HK-2 (cell line): Measurements from ENCODE around the gene FLNB.

Experiments
- DNase-seq: peaks from one replicate; pipeline ENCODE4 v3.0.0-alpha.2; 2018; ENCODE audit not compliant: unreplicated experiment

FLNB gene

GRCh38 chr3:58106061-58106460 lies 97.8 kb downstream of the FLNB start:
- no peak for DNase-seq

- DNase-seq = no peak
Observed at GRCh38 chr3:58106640-58107039, 98.4 kb downstream of the FLNB start.

GRCh38 chr3:58107597-58107996 lies 99.4 kb downstream of the FLNB start:
- no peak for DNase-seq

GRCh38 chr3:58109752-58110151 lies 101.5 kb downstream of the FLNB start:
- DNase-seq = no peak

GRCh38 chr3:58111513-58112184 lies 103.4 kb downstream of the FLNB start:
- DNase-seq = no peak

GRCh38 chr3:58112185-58112535 lies 103.9 kb downstream of the FLNB start:
- DNase-seq = no peak

GRCh38 chr3:58115175-58115574 lies 107.0 kb downstream of the FLNB start:
- no peak for DNase-seq

GRCh38 chr3:58116161-58116955 lies 108.1 kb downstream of the FLNB start:
- DNase-seq = no peak

- no peak for DNase-seq
Observed at GRCh38 chr3:58116985-58117384, 108.8 kb downstream of the FLNB start.

- no peak for DNase-seq
Observed at GRCh38 chr3:58117561-58118181, 109.4 kb downstream of the FLNB start.

- no peak for DNase-seq
Observed at GRCh38 chr3:58119186-58119585, 111.0 kb downstream of the FLNB start.

GRCh38 chr3:58120075-58120812 lies 112.0 kb downstream of the FLNB start:
- no peak for DNase-seq

- no peak for DNase-seq
Observed at GRCh38 chr3:58121183-58121582, 113.0 kb downstream of the FLNB start.

GRCh38 chr3:58122936-58123700 lies 114.9 kb downstream of the FLNB start:
- DNase-seq = no peak

GRCh38 chr3:58124387-58124786 lies 116.2 kb downstream of the FLNB start:
- no peak for DNase-seq

GRCh38 chr3:58129041-58129770 lies 121.0 kb downstream of the FLNB start:
- DNase-seq = no peak

- no peak for DNase-seq
Observed at GRCh38 chr3:58130591-58130990, 122.4 kb downstream of the FLNB start.

- no peak for DNase-seq
Observed at GRCh38 chr3:58131101-58131825, 123.0 kb downstream of the FLNB start.

GRCh38 chr3:58132850-58133249 lies 124.6 kb downstream of the FLNB start:
- no peak for DNase-seq

- no peak for DNase-seq
Observed at GRCh38 chr3:58134468-58134867, 126.2 kb downstream of the FLNB start.
